Thoracic aorta (tissue), 2 donors: ENCODE data around the gene TULP1. TPM values are rescaled to one million over a fixed set of nuclear protein-coding genes. Genes with fewer than 3 reads are reported as not detected.

Experiments
- ATAC-seq: fragments of 150-250 bp; one replicate; pipeline ENCODE4 v1.8.0; 2017; ENCODE audit warnings: low read depth; ENCODE audit not compliant: insufficient number of reproducible peaks, low FRiP score
- DNase-seq: peaks from one replicate; pipeline ENCODE4 v3.0.0-alpha.2; 2020; ENCODE audit warnings: low spot score
- H3K27ac ChIP-seq, 2 donors: fragments of 200-600 bp; sonication (generic); 1 replicate in 1 of 2; 2 replicates in 1 of 2; pipeline ENCODE4 v1.5.1; 2016; ENCODE audit warnings: mild to moderate bottlenecking in 2 of 2, moderate library complexity in 2 of 2
- H3K27me3 ChIP-seq: fragments of 200-600 bp; sonication (generic); replicated peaks from 2 replicates; pipeline ENCODE4 v1.6.0; 2016; ENCODE audit warnings: mild to moderate bottlenecking; ENCODE audit not compliant: insufficient read depth
- H3K36me3 ChIP-seq: fragments of 200-600 bp; sonication (generic); one replicate; pipeline ENCODE4 v1.5.1; 2016
- H3K4me1 ChIP-seq, 2 donors: fragments of 200-600 bp; sonication (generic); 1 replicate in 1 of 2; 2 replicates in 1 of 2; pipeline versions ENCODE4 v1.5.1 to v1.6.0; 2016; ENCODE audit warnings: low read depth in 2 of 2, mild to moderate bottlenecking in 1 of 2; ENCODE audit not compliant: control insufficient read depth in 1 of 2
- H3K4me3 ChIP-seq: fragments of 200-600 bp; sonication (generic); 2 replicates; pipeline ENCODE4 v1.5.1; 2016; ENCODE audit warnings: mild to moderate bottlenecking
- H3K9me3 ChIP-seq: fragments of 200-600 bp; sonication (generic); 2 replicates; pipeline ENCODE4 v1.5.1; 2016
- CTCF ChIP-seq: fragments of 200-600 bp; sonication (generic); IDR thresholded peaks from one replicate; pipeline ENCODE4 v1.5.1; 2019; ENCODE audit warnings: antibody characterized with exemption
- total RNA-seq, 2 donors: library from RNA; depleted of rRNA; stranded (reverse); fragments of >200 nt; gene quantifications; one replicate each; pipeline versions ENCODE4 v1.1.0 to v1.2.3, GENCODE V29; 2016

TULP1 gene
- total RNA-seq, 2 donors from 2014 or later: not detected

- H3K36me3 ChIP-seq: no peaks in the 10 kb centered on the region
- H3K4me1 ChIP-seq: peaks cover 60 to 83% of the 10 kb centered on the region in 2 donors
- H3K9me3 ChIP-seq: no peaks in the 10 kb centered on the region
- DNase-seq (no peak), ATAC-seq (no peak)
- no peak overlapping the region for H3K4me3 ChIP-seq
- H3K27ac ChIP-seq: peak overlapping the region; percentile 96 to 99
- no peak for TF ChIP-seq CTCF
- no peaks in the 10 kb centered on the region for H3K27me3 ChIP-seq
Measured at GRCh38 chr6:35492258-35492973, 20.3 kb downstream of the TULP1 start.

- Histone ChIP-seq H3K9me3 (no peaks in the 10 kb centered on the region), H3K4me3 (peak overlapping the region; percentile 68), H3K36me3 (no peaks in the 10 kb centered on the region), H3K27me3 (no peaks in the 10 kb centered on the region), H3K4me1 (peaks cover 67 to 90% of the 10 kb centered on the region in 2 donors), H3K27ac (peak overlapping the region; percentile 96 to 99)
- ATAC-seq (no peak), DNase-seq (no peak)
- no peak for TF ChIP-seq CTCF
Measured at GRCh38 chr6:35491558-35492257, 21.0 kb downstream of the TULP1 start.

- Histone ChIP-seq H3K4me1 (peaks cover 74 to 97% of the 10 kb centered on the region in 2 donors), H3K4me3 (peak overlapping the region; percentile 68), H3K27ac (peak overlapping the region; percentile 96 to 99), H3K36me3 (peaks cover 2% of the 10 kb centered on the region), H3K27me3 (no peaks in the 10 kb centered on the region), H3K9me3 (no peaks in the 10 kb centered on the region)
- ATAC-seq: no peak
- TF ChIP-seq CTCF: no peak
- DNase-seq: no peak
Measured at GRCh38 chr6:35490821-35491557, 21.7 kb downstream of the TULP1 start.

GRCh38 chr6:35489995-35490791 is 22.5 kb downstream of the TULP1 start:
- no peaks in the 10 kb centered on the region for H3K27me3 ChIP-seq
- peak; percentile 42 for ATAC-seq
- DNase-seq: peak; percentile 79
- H3K27ac ChIP-seq: peak overlapping the region; percentile 96 to 99
- no peaks in the 10 kb centered on the region for H3K9me3 ChIP-seq
- peaks cover 3% of the 10 kb centered on the region for H3K36me3 ChIP-seq
- peaks cover 82 to 100% of the 10 kb centered on the region in 2 donors for H3K4me1 ChIP-seq
- peak overlapping the region; percentile 68 for H3K4me3 ChIP-seq
- TF ChIP-seq CTCF: no peak
